Measurements from ENCODE around the gene RAPGEF6.

The RAPGEF6 gene

GRCh38 chr5:131644822-131645221, 9.8 kb upstream of the RAPGEF6 start:
- H3K4me3 ChIP-seq (replicated peaks; ENCODE audit: insufficient read depth, low read length) = no peak overlapping the region
- TF ChIP-seq SPI1 (IDR thresholded peaks at IDR 0.05; ENCODE audit: borderline replicate concordance, low read depth) = no peak
- TF ChIP-seq GABPA (IDR thresholded peaks at IDR 0.05; ENCODE audit: low read depth) = no peak
- TF ChIP-seq CTCF (IDR thresholded peaks at IDR 0.05; ENCODE audit: insufficient read depth, low read length) = no peak
- TF ChIP-seq POLR2AphosphoS5 (IDR thresholded peaks at IDR 0.05; ENCODE audit: low read depth) = no peak
- no peak for TF ChIP-seq REST (IDR thresholded peaks at IDR 0.05; ENCODE audit: insufficient replicate concordance, low read depth)
- DNase-seq (ENCODE audit: low read depth in 1 of 2, low spot score in 1 of 2) = no peak
- no peak overlapping the region for H3K27ac ChIP-seq (replicated peaks)
- H3K27me3 ChIP-seq (ENCODE audit: insufficient read depth, poor library complexity, severe bottlenecking) = no peaks in the 10 kb centered on the region

- no peak for TF ChIP-seq REST (IDR thresholded peaks at IDR 0.05; ENCODE audit: insufficient replicate concordance, low read depth)
- TF ChIP-seq SPI1 (IDR thresholded peaks at IDR 0.05; ENCODE audit: borderline replicate concordance, low read depth) = no peak
- no peak for TF ChIP-seq POLR2AphosphoS5 (IDR thresholded peaks at IDR 0.05; ENCODE audit: low read depth)
- no peak for TF ChIP-seq CTCF (IDR thresholded peaks at IDR 0.05; ENCODE audit: insufficient read depth, low read length)
- TF ChIP-seq GABPA (IDR thresholded peaks at IDR 0.05; ENCODE audit: low read depth) = no peak
- no peaks in the 10 kb centered on the region for H3K27me3 ChIP-seq (ENCODE audit: insufficient read depth, poor library complexity, severe bottlenecking)
- no peak overlapping the region for H3K27ac ChIP-seq (replicated peaks)
- DNase-seq (ENCODE audit: low read depth in 1 of 2, low spot score in 1 of 2) = no peak
- H3K4me3 ChIP-seq (replicated peaks; ENCODE audit: insufficient read depth, low read length) = no peak overlapping the region
Measured at GRCh38 chr5:131644370-131644769, 9.3 kb upstream of the RAPGEF6 start.

GRCh38 chr5:131641494-131641893, 6.5 kb upstream of the RAPGEF6 start:
- TF ChIP-seq CTCF (IDR thresholded peaks at IDR 0.05; ENCODE audit: insufficient read depth, low read length) (no peak), POLR2AphosphoS5 (IDR thresholded peaks at IDR 0.05; ENCODE audit: low read depth) (no peak), GABPA (IDR thresholded peaks at IDR 0.05; ENCODE audit: low read depth) (no peak), SPI1 (IDR thresholded peaks at IDR 0.05; ENCODE audit: borderline replicate concordance, low read depth) (no peak), REST (IDR thresholded peaks at IDR 0.05; ENCODE audit: insufficient replicate concordance, low read depth) (no peak)
- no peak for DNase-seq (ENCODE audit: low read depth in 1 of 2, low spot score in 1 of 2)
- Histone ChIP-seq H3K4me3 (replicated peaks; ENCODE audit: insufficient read depth, low read length) (no peak overlapping the region), H3K27me3 (ENCODE audit: insufficient read depth, poor library complexity, severe bottlenecking) (no peaks in the 10 kb centered on the region), H3K27ac (replicated peaks) (no peak overlapping the region; the same call in 1 of the 2 replicates)
